ENCODE results near the gene FLT4. TPM values are rescaled to one million over a fixed set of nuclear protein-coding genes. Genes with fewer than 3 reads are reported as not detected.

FLT4 gene
- total and polyA plus RNA-seq, 5 donors from 2014 or later, result 1.2 to 4.0 (median 2.4) TPM

- no peaks in the 10 kb centered on the region for H3K27me3 ChIP-seq (ENCODE audit: control insufficient read depth, insufficient read depth, low read length)
- peaks cover 9% of the 10 kb centered on the region for H3K4me1 ChIP-seq (ENCODE audit: control insufficient read depth, insufficient read depth, low read length, poor library complexity, severe bottlenecking)
- Mint-ChIP-seq H3K4me1 (peaks cover 0 to 24% (median 0%) of the 10 kb centered on the region in 4 donors), H3K9me3 (no peaks in the 10 kb centered on the region), H3K4me3 (no peak overlapping the region), H3K36me3 (no peaks in the 10 kb centered on the region), H3K27me3 (no peaks in the 10 kb centered on the region), H3K27ac (no peak overlapping the region)
- no peak overlapping the region for H3K4me3 ChIP-seq (ENCODE audit: low read depth, low read length)
- H3K27ac ChIP-seq (ENCODE audit: insufficient read depth, low read length, poor library complexity, severe bottlenecking), result no peak overlapping the region
- no peaks in the 10 kb centered on the region for H3K9me3 ChIP-seq (ENCODE audit: control insufficient read depth in 2 of 2, low read length in 2 of 2)
- DNase-seq, result no peak
- no peak for ATAC-seq (ENCODE audit: low read depth in 2 of 2)
- H3K36me3 ChIP-seq (ENCODE audit: control insufficient read depth, insufficient read depth, low read length), result no peaks in the 10 kb centered on the region
Observed at GRCh38 chr5:180626661-180627385, 22.6 kb downstream of the FLT4 start.

GRCh38 chr5:180625791-180626660, 23.4 kb downstream of the FLT4 start:
- Mint-ChIP-seq H3K4me3 (no peak overlapping the region), H3K36me3 (no peaks in the 10 kb centered on the region), H3K4me1 (peaks cover 0 to 24% (median 0%) of the 10 kb centered on the region in 4 donors), H3K27ac (no peak overlapping the region), H3K9me3 (no peaks in the 10 kb centered on the region), H3K27me3 (no peaks in the 10 kb centered on the region)
- Histone ChIP-seq H3K4me3 (ENCODE audit: low read depth, low read length) (no peak overlapping the region), H3K36me3 (ENCODE audit: control insufficient read depth, insufficient read depth, low read length) (no peaks in the 10 kb centered on the region), H3K27ac (ENCODE audit: insufficient read depth, low read length, poor library complexity, severe bottlenecking) (no peak overlapping the region), H3K27me3 (ENCODE audit: control insufficient read depth, insufficient read depth, low read length) (no peaks in the 10 kb centered on the region), H3K9me3 (ENCODE audit: control insufficient read depth in 2 of 2, low read length in 2 of 2) (no peaks in the 10 kb centered on the region), H3K4me1 (ENCODE audit: control insufficient read depth, insufficient read depth, low read length, poor library complexity, severe bottlenecking) (peaks cover 9% of the 10 kb centered on the region)
- DNase-seq (no peak), ATAC-seq (ENCODE audit: low read depth in 2 of 2) (no peak)

- H3K9me3 ChIP-seq (ENCODE audit: control insufficient read depth in 2 of 2, low read length in 2 of 2), result no peaks in the 10 kb centered on the region
- Mint-ChIP-seq H3K4me1 (peaks cover 0 to 24% (median 0%) of the 10 kb centered on the region in 4 donors), H3K27ac (peak overlapping the region in 1 of 3 donors; percentile 85), H3K9me3 (no peaks in the 10 kb centered on the region), H3K36me3 (no peaks in the 10 kb centered on the region), H3K4me3 (no peak overlapping the region), H3K27me3 (no peaks in the 10 kb centered on the region)
- no peak for ATAC-seq (ENCODE audit: low read depth in 2 of 2)
- H3K36me3 ChIP-seq (ENCODE audit: control insufficient read depth, insufficient read depth, low read length), result no peaks in the 10 kb centered on the region
- DNase-seq, result no peak
- peaks cover 9% of the 10 kb centered on the region for H3K4me1 ChIP-seq (ENCODE audit: control insufficient read depth, insufficient read depth, low read length, poor library complexity, severe bottlenecking)
- no peak overlapping the region for H3K27ac ChIP-seq (ENCODE audit: insufficient read depth, low read length, poor library complexity, severe bottlenecking)
- H3K4me3 ChIP-seq (ENCODE audit: low read depth, low read length), result no peak overlapping the region
- no peaks in the 10 kb centered on the region for H3K27me3 ChIP-seq (ENCODE audit: control insufficient read depth, insufficient read depth, low read length)
Observed at GRCh38 chr5:180625125-180625790, 24.1 kb downstream of the FLT4 start.

- ATAC-seq (ENCODE audit: low read depth in 2 of 2) (no peak), DNase-seq (no peak)
- peak overlapping the region in 1 of 3 donors; percentile 85 for H3K27ac Mint-ChIP-seq
- H3K4me3 ChIP-seq (ENCODE audit: low read depth, low read length), result no peak overlapping the region
- H3K4me1 Mint-ChIP-seq, result peaks cover 0 to 24% (median 0%) of the 10 kb centered on the region in 4 donors
- no peaks in the 10 kb centered on the region for H3K27me3 Mint-ChIP-seq
- H3K4me1 ChIP-seq (ENCODE audit: control insufficient read depth, insufficient read depth, low read length, poor library complexity, severe bottlenecking), result peaks cover 9% of the 10 kb centered on the region
- H3K4me3 Mint-ChIP-seq, result no peak overlapping the region
- no peak overlapping the region for H3K27ac ChIP-seq (ENCODE audit: insufficient read depth, low read length, poor library complexity, severe bottlenecking)
- no peaks in the 10 kb centered on the region for H3K9me3 ChIP-seq (ENCODE audit: control insufficient read depth in 2 of 2, low read length in 2 of 2)
- no peaks in the 10 kb centered on the region for H3K9me3 Mint-ChIP-seq
- no peaks in the 10 kb centered on the region for H3K36me3 Mint-ChIP-seq
- no peaks in the 10 kb centered on the region for H3K27me3 ChIP-seq (ENCODE audit: control insufficient read depth, insufficient read depth, low read length)
- no peaks in the 10 kb centered on the region for H3K36me3 ChIP-seq (ENCODE audit: control insufficient read depth, insufficient read depth, low read length)
Observed at GRCh38 chr5:180624587-180624986, 24.8 kb downstream of the FLT4 start.

- H3K27me3 Mint-ChIP-seq, result no peaks in the 10 kb centered on the region
- ATAC-seq (ENCODE audit: low read depth in 2 of 2) (no peak), DNase-seq (no peak)
- H3K4me3 Mint-ChIP-seq, result peak overlapping the region in 3 of 4 donors; percentile 26 to 59 (median 51)
- no peaks in the 10 kb centered on the region for H3K9me3 Mint-ChIP-seq
- no peaks in the 10 kb centered on the region for H3K27me3 ChIP-seq (ENCODE audit: control insufficient read depth, insufficient read depth, low read length)
- no peaks in the 10 kb centered on the region for H3K36me3 ChIP-seq (ENCODE audit: control insufficient read depth, insufficient read depth, low read length)
- H3K4me1 Mint-ChIP-seq, result peaks cover 0 to 24% (median 0%) of the 10 kb centered on the region in 4 donors
- H3K27ac ChIP-seq (ENCODE audit: insufficient read depth, low read length, poor library complexity, severe bottlenecking), result peak overlapping the region; percentile 33
- H3K4me3 ChIP-seq (ENCODE audit: low read depth, low read length), result no peak overlapping the region
- no peaks in the 10 kb centered on the region for H3K36me3 Mint-ChIP-seq
- peak overlapping the region; percentile 55 to 63 (median 60) for H3K27ac Mint-ChIP-seq
- H3K9me3 ChIP-seq (ENCODE audit: control insufficient read depth in 2 of 2, low read length in 2 of 2), result no peaks in the 10 kb centered on the region
- peaks cover 9% of the 10 kb centered on the region for H3K4me1 ChIP-seq (ENCODE audit: control insufficient read depth, insufficient read depth, low read length, poor library complexity, severe bottlenecking)
Observed at GRCh38 chr5:180623844-180624243, 25.6 kb downstream of the FLT4 start.

- DNase-seq, result peak in 1 of 3 donors; percentile 29
- Mint-ChIP-seq H3K4me3 (no peak overlapping the region), H3K27ac (peak overlapping the region in 1 of 3 donors; percentile 60), H3K36me3 (no peaks in the 10 kb centered on the region), H3K4me1 (peaks cover 0 to 24% (median 0%) of the 10 kb centered on the region in 4 donors), H3K9me3 (no peaks in the 10 kb centered on the region), H3K27me3 (no peaks in the 10 kb centered on the region)
- H3K36me3 ChIP-seq (ENCODE audit: control insufficient read depth, insufficient read depth, low read length), result no peaks in the 10 kb centered on the region
- H3K27ac ChIP-seq (ENCODE audit: insufficient read depth, low read length, poor library complexity, severe bottlenecking), result peak overlapping the region; percentile 33
- peaks cover 9% of the 10 kb centered on the region for H3K4me1 ChIP-seq (ENCODE audit: control insufficient read depth, insufficient read depth, low read length, poor library complexity, severe bottlenecking)
- ATAC-seq (ENCODE audit: low read depth in 2 of 2), result peak in 1 of 2 donors; percentile 14
- H3K27me3 ChIP-seq (ENCODE audit: control insufficient read depth, insufficient read depth, low read length), result no peaks in the 10 kb centered on the region
- no peak overlapping the region for H3K4me3 ChIP-seq (ENCODE audit: low read depth, low read length)
- no peaks in the 10 kb centered on the region for H3K9me3 ChIP-seq (ENCODE audit: control insufficient read depth in 2 of 2, low read length in 2 of 2)
Observed at GRCh38 chr5:180623411-180623834, 26.0 kb downstream of the FLT4 start.

- peak overlapping the region in 2 of 3 donors; percentile 23 to 59 for H3K27ac Mint-ChIP-seq
Observed at GRCh38 chr5:180622910-180623309, 26.5 kb downstream of the FLT4 start.

More at GRCh38 chr5:180622910-180623309, 26.5 kb downstream of the FLT4 start:
- Mint-ChIP-seq H3K36me3 (no peaks in the 10 kb centered on the region), H3K4me1 (peaks cover 0 to 24% (median 0%) of the 10 kb centered on the region in 4 donors), H3K27me3 (no peaks in the 10 kb centered on the region), H3K4me3 (no peak overlapping the region), H3K9me3 (no peaks in the 10 kb centered on the region)
- no peak for ATAC-seq (ENCODE audit: low read depth in 2 of 2)
- Histone ChIP-seq H3K9me3 (ENCODE audit: control insufficient read depth in 2 of 2, low read length in 2 of 2) (no peaks in the 10 kb centered on the region), H3K27ac (ENCODE audit: insufficient read depth, low read length, poor library complexity, severe bottlenecking) (no peak overlapping the region), H3K27me3 (ENCODE audit: control insufficient read depth, insufficient read depth, low read length) (no peaks in the 10 kb centered on the region), H3K4me1 (ENCODE audit: control insufficient read depth, insufficient read depth, low read length, poor library complexity, severe bottlenecking) (peaks cover 9% of the 10 kb centered on the region), H3K36me3 (ENCODE audit: control insufficient read depth, insufficient read depth, low read length) (no peaks in the 10 kb centered on the region), H3K4me3 (ENCODE audit: low read depth, low read length) (no peak overlapping the region)
- no peak for DNase-seq
